PFSK-1 (cell line): ENCODE results near the gene NPIPA3.

Source experiments
- POLR2AphosphoS5 ChIP-seq: IDR thresholded peaks from 2 replicates; pipeline ENCODE4 v1.6.1; 2012; ENCODE audit warnings: low read depth, mild to moderate bottlenecking, control low read depth, low read length, moderate library complexity
- REST ChIP-seq, 2 experiments: IDR thresholded peaks; 2 replicates each; pipeline versions ENCODE4 v1.6.1 to v1.8.0; 2011 to 2012; ENCODE audit warnings: low read depth in 2 of 2, low read length in 2 of 2, control low read depth in 1 of 2, inconsistent platforms in 1 of 2, mild to moderate bottlenecking in 1 of 2, moderate library complexity in 1 of 2; ENCODE audit not compliant: insufficient read depth in 1 of 2
- TAF1 ChIP-seq: IDR thresholded peaks from 2 replicates; pipeline ENCODE4 v1.6.1; 2012; ENCODE audit warnings: low read length, control low read depth, borderline replicate concordance; ENCODE audit not compliant: insufficient read depth

GRCh38 chr16:14681115-14681514, 22.1 kb upstream of the NPIPA3 start:
- TF ChIP-seq POLR2AphosphoS5 (no peak), REST (IDR thresholded peaks at IDR 0.05; ENCODE audit: insufficient read depth in 1 of 2, low read depth in 2 of 2, low read length in 2 of 2) (no peak), TAF1 (no peak)
